HCEC 1CT (cell line): ENCODE results near the gene BLM.
"Not testable (repeated sequence)": the region's sequence is repeated elsewhere in the genome, so short reads cannot be mapped to it uniquely, and the experiment has no call there.

Experiments
- DNase-seq: peaks from one replicate; pipeline ENCODE4 v3.0.0-alpha.2; 2017

The BLM gene

DNA sequence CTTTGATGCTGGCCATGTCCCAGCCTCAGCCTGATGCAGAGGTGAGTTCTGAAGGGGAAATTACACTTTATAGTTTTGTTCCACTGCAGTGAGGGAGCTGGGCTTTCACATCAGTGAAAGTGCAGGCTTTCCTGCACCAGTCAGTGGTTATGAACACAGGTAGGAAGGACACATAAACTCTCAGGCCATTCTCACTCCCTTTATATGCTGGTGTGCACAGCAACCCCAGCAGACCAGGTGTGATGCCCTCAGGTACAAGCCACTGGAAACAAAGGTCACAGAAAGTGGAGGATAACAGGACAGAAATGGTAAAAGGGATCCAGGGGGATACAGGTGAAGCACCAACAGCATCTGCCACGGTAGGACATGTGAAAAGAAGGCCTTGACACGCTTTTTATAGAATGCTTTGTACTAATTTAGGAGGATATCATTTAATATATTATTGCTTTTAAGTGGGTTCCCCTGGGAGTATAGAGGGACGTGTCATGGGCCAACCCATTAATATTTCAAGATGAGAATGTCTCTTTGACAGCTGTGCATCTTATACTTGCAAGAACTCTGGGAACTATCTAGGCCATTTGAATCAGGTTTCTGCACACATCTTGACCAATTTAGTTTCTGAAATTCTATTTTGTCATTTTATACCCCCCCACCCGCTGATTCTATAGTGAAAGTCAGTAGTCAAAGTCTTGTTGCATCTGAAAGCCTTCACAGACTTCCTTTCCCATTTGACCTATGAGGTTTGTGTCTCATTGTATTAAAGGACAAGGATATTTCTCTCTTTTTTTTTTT, 25.0 kb upstream of the BLM start:
- no peak for DNase-seq

DNA sequence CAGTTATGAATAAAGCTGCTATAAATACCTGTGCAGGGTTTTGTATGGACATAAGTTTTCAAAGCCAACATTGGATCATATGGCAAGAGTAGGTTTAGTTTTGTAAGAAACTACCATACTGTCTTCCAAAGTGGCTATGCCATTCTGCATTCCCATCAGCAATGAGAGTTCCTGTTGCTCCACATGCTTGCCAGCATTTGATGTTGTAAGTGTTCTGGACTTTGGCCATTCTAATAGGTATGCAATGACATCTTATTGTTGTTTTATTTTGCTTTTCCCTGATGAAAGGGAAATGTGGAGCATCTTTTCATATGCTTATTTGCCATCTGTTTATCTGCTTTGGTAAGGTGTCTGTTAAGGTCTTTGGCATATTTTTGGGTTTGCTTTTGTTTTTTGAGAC, 22.2 kb upstream of the BLM start:
- DNase-seq: no peak

DNA sequence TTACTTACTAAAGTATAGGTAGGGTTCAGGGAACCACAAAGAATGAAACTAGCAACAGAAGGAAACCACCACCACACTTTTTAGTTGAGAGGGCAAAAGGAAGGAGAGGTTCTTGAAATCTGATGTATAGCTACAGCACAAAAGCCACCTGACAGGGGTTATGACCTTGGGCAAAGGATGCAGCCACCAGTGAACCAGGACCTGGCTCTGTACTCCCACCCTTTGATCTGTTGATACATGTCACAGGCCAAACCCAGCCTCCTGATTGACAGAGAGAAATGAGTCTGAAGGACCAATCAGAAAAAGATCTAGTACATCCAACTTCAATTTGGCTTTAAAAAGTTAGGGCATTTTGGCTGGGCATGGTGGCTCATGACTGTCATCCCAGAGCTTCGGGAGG, 20.0 kb upstream of the BLM start:
- no peak for DNase-seq

DNA sequence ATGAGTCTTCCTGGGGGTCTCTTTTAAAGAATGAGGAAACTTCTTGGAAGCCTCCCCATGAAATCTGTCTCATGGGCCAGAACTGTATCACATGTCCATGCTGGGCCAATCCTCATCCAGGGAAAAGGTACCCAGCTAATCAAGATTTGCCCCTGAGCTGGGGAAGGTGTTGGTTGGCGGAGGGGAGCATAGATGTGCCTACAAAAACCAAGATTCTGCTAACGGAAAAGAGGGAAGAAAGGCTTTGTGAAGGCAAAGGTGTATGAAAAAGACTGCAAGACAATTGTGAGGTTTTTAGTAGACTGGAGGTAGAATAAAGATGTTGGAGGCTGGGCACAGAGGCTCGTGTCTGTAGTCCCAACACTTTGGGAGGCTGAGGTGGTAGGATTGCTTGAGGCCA, 18.5 kb upstream of the BLM start:
- no peak for DNase-seq

DNA sequence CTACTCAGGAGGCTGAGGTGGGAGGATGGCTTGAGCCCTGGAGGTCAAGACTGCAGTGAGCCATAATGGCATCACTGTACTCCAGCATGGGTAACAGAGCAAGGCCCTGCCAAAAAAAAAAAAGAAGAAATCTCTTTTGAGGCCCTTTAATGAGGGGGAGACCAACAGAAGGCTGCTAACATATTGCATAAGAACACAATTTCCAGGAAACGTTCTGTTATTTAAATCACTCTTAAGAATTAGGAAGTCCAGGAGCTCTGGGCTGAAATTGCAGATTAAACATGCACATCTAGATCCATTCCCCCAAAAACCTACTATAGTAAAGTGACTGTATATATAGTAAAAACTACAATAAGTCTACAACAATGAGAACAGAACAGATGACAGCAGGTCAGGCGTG, 16.1 kb upstream of the BLM start:
- DNase-seq: no peak

DNA sequence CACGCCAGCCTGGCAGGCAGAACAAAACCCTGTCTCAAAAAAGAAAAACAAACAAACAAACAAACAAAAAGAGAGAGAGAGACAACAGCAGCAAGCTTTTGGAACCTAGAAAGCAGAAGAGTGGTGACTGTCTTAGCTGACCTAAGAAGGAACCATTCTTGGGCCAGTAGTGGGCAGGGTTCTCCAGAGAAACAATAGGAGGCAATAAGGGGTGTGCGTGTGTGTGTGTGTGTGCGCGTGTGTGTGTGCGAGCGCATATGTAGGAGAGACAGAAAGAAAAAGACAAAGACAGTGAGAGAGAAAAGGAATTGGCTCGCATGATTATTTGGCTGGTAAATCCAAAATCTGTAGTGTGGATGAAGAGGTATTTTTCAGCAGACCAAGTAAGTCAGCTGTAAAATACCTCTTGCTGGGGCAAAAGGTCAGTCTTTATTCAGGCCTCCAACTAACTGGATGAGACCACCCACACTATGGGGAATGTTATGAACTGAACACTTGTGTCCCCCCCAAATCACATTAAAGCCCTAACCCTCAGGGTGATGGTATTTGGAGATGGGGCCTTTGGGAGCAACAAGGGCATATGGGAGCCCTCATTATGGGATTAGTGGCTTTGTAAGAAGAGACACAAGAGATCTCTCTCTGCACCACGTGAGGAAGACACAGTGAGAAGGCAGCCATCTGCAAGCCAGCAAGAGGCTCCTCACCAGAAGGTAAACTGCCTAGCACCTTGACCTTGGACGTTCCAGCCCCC, 15.1 kb upstream of the BLM start:
- DNase-seq: no peak

DNA sequence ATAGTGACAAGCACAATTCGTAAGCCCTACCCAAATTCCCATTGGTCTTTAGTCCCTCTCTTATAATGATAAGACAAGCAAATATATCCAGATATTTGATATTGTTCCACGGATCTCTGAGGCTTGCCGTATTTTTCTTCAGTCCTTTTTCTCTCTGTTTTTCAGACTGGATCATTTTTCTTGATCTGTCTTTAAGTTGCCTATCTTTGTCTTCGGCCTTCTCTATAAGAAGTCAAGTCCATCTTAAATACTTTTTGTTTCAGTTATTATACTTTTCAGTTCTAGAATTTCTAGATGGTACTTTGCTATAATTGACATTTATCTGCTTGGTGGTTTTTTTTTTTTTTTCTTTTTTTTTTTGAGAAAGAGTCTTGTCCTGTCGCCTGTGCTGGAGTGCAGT, 13.7 kb upstream of the BLM start:
- no peak for DNase-seq

DNA sequence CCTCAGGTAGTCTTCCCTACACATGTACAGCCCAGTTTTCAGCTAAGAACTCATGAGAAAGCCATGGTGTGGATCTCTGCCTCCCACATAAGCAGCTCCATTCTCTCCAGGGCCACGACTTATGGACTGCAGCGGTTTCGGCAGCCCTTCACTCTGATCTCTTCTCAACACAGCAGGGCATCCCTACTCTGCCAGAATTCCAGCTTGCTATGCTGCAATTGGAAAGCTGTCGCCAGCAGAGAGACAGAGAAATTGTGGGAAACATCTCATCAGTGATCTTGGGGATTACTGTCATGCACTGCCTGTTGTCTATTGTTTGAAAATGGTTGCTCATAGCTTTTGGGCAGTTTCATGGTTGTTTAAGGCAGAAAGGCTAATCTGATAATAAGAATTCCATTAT, 11.9 kb upstream of the BLM start:
- DNase-seq: no peak

DNA sequence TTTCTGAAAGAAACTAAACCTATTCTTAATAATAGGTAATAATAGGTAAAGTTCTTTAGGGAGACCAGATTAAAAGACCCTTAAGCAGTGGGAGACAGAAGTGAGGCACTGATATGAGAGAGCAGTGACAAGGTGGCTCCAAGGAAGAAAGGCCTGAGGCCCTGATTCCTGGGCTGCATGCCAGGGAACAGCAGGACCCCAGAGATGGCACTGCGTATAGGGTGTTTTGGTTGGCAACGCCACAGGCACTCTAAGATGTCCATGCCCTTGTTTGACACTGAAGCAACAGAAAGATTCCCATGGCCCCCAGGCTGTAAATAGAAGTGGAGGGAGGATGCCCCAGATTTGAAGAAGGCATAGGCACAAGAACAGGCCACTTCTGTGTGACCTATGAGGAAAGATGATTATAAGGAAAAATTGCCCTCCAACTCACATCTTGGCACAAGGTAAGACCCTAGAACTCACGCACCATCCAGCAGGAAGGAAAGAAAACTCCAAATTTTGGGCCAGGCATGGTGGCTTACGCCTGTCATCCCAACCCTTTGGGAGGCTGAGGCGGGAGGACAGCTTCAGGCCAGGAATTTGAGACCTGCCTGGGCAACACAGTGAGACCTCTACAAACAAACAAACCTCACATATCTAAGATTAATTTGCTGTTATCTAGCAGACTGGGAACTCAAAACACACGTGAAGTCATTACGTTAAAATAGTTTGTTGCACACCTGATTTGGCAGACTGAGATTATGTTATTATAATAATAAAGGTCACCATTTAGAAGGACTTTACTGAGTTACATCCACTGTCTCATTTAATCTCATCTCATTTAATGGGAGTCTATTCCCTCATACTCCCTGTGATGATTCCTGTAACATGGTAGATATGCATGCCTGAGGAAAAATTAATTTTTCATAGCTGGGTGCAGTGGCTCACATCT, 10.5 kb upstream of the BLM start:
- DNase-seq: no peak

DNA sequence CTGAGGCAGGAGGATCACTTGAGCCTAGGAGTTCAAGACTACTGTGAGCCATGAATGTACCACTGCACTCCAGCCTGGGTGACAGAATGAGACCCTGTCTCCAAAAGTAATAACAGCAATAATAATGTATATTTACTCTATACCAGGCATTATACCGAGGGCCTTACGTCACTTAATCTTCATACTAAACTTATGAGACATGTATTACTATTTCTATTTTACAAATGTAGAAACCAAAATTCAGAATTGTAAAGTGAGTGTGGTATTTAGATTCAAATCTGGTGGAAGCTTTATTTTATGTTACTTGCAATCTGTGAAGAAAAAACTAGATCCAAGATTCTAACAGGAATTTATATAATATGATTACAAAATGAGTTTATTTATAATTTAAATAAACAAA, 9.7 kb upstream of the BLM start:
- DNase-seq: no peak

DNA sequence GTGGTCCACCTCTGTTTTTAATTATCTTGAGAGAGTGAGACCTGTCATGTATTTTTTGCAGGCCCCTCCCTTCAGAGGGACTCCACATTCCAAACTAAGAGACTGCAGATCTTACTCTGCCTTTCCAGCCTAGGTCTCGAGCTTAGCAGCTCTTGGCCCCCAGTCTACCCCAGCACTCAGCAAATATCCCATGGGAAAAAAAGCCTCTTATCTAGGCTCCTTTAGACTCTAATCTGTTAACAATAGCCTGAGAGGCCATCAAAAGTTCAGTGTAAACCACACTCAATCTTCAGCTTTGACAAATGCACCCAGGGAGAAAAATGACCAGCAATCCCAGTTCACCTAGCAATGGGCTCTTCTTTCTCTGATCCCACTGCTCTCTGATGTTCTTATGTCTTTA, 8.6 kb upstream of the BLM start:
- DNase-seq: no peak

DNA sequence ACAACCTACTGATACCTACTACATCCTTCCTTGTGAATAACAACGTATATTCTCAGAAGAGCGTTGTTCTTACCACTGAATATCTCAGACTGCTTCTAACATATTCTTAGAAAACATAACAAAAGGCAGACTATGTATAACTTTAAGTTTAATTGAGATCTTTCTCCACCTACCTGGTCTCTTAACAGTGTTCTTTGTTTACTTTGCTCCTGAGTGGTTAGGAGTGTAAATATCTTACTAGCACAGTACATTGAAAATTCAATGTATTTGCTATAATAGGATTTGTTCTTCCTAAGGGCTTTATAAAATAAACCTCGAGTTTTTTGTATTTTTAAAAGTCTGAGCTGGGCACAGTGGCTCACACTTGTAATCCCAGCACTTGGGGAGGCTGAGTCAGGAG, 7.9 kb upstream of the BLM start:
- DNase-seq: no peak

DNA sequence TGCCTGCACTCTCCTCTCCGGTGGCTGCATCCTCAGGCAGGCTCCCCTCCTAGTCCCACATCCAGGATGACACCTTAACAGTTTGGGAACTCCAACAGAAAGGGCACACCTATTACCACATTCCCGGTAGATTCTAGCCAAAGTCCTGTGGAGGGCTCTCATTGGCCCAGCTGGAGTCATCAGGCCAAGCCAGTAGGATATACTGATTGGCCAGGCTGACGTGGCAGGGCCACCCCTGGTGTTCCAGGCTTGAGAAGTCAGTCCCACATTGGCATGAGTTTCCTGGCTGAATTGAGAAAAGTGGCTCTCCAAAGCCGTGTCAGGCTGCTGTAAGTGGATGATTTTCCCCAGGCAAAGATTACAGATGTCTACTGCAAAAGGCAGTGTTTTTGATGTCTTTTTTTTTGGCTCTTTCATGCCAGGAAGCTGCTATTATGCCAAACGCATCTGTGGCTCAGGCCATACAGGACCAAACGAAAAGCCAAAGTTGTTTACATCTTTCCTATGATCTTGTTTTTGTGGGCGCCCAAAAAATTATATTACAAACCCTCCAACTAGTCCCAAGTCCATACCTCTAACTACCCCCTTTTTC, 6.6 kb upstream of the BLM start:
- DNase-seq: peak; percentile 20

DNA sequence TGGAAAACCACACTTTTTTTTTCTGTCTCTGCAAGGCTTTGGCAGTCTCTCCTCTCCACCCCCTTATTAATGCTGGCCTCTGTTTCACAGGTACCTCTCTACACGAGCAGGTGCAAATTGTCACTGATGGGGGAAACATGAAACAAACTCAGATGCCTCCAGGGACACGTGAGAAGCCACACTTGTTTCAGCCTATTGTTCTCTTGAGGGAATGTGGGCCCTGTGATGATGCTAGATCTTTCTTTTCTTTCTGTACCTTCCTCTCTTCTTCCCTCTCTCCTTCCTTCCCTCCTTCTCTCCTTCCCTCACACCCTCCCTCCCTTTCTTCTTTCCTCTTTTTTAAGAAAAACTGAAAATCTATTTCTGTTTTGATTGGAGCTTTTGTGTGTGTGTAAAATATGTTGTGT, 5.7 kb upstream of the BLM start:
- no peak for DNase-seq

DNA sequence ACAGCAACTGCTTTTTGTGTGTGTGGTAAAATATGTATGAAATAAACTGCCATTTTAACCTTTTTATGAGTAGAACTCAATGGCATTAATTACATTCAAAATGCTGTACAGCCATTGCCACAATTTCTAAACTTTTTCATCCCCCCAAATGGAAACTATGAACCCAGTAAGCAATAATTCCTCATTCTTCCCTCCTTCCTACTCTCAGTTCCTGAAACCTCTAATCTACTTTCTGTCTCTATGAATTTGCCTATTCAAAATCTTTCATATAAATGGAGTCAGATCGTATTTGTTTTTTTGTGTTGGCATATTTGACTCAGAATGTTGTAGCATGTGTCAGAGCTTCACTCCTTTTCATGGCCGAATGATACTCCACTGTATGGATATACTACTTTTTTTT, 5.3 kb upstream of the BLM start:
- no peak for DNase-seq

DNA sequence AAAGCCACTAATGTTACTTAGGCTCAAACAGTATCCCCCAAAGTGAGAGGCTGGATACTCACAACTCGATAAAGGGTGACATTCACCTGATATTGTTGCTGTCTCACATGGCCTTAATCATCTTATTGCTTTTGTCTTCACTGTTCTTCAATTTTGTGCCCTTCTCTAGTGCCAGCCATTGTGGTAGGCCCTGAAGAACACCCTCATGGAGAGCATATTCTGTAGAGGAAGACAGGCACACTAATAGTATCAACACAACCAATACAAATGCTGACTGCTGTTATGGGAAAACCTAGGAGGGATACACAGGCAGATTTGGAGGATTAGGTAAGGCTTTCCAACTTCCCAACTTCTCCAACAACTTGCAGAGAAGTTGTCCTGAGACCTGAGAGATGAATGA, 4.1 kb upstream of the BLM start:
- no peak for DNase-seq

DNA sequence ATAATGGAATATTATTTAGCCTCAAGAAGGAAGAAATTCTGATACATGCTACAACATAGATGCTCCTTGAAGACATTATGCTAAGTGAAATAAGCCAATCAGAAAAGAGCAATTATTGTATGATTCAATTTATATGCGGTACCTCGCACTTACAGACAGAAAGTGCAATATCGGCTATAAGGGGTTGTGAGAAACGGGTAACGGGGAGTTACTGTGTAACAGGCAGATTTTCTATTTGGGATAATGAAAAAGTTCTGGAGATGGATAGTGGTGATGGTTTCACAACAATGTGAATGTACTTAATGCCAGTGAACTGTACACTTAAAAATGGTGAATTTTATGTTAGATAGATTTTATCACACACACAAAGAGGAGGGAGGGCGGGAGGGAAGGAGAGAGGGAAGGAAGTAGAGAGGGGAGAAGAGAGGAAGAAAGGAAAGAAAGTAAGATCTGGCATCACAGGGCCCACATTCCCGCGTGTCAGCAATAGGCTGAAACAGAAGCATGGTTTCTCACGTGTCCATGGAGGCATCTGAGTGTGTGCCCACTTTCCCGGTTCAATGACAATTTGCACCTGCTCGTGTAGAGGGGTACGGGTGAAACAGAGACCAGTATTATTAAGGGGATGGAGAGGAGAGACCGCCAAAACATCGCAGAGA, 700 bp upstream of the BLM start:
- DNase-seq: peak; percentile 3

DNA sequence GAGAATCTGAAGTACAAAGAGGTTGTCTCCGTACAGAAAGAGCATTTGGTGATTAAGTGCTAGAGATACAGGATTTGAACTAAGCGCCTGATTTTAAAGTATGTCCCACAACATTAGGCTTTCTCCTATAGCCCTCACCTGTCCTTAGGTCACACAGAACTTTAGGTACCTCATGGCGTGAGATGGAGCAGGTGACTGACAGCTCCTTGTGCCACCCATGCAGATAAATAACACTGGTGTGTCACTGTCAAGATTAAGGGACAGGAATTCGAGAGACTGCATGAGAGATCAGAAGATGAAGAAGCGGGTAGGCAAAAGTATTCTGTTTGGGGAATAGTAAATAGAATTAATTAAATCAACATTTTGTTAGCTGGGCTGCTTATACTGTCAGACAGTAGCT, 1.1 kb downstream of the BLM start:
- no peak for DNase-seq

DNA sequence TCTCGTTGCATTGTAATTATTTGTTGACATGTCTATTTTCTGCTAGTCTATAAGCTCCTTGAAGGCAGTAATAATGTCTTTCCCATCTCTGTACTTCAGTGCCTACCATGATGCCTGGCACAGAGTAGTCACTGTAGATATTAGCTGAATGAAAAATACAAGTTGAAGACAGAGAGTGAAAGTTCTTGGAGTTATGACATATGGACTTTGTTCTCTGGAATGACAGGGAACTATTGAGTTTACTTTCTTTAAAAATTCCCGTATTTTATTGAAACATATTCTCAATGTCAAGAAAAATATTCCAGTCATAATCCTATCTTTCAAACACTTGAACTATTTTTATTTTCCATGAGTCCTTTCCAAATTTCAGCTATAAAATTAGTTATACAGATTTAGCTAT, 3.0 kb downstream of the BLM start:
- no peak for DNase-seq

DNA sequence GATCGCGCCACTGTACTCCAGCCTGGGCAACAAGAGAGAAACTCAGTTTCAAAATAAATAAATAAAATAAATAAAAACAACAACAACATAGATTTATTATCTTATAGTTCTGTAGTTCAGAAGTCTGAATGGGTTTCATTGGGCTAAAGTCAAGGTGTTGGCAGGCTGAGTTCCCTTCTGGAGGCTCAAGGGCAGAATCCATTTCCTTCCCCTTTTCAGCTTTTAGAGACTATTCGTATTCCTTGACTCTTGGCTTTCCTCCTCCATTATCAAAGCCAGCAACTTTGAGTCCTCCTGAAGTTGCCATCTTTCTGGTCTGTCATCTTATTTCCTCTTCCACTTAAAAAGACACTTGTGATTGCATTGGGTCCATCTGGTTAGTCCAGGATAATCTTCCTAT, 12.1 kb downstream of the BLM start:
- no peak for DNase-seq

DNA sequence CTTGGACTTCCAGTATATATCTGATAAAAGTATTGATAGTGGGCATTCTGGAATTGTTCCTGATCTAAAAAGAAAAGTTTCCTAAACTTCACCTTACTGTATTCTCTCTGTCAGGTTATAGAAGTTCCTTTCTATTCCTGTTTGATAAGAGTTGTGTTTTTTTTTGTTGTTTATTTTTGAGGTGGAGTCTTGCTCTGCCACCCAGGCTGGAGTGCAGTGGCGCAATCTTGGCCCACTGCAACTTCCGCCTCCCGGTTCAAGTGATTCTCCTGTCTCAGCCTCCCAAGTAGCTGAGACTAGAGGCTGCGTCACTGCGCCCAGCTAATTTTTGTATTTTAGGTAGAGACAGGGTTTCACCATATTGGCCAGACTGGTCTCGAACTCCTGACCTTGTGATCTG, 13.1 kb downstream of the BLM start:
- no peak for DNase-seq

DNA sequence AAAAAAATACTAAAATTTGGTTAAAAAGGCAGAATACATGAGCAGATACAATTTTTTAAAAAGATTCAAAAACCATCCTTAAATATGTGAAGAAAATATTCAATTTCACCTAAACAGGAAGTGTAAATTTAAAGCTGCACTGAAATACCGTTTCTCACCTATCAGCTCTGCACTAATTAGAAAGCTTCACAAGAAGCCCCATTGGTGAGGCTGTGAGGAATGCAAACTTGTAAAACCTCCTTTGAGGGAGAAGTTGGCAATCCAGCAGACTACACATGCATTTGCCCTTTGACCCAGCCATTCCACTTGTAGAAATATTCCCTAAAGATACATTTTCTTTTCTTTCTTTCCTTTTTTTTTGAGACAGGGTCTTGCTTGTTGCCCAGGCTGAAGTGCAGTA, 18.8 kb downstream of the BLM start:
- DNase-seq: no peak

DNA sequence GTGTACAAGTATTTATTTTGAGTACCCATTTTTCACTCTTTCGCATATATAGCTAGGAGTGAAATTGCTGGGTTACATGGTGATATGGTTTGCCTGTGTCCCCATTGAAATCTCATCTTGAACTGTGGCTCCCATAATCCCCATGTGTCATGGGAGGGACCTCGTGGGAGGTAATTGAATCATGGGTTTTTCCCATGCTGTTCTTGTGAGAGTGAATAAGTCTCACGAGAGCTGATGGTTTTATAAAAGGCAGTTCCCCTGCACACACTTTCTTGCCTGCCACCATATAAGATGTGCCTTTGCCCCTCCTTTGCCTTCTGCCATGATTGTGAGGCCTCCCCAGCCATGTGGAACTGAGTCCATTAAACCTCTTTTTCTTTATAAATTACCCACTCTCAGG, 23.4 kb downstream of the BLM start:
- DNase-seq: not testable (repeated sequence)
